Epithelial cell of esophagus (primary cell): Measurements from ENCODE around the gene LMO7.

Experiments used
- DNase-seq: peaks from one replicate; pipeline ENCODE4 v3.0.0; 2010; ENCODE audit warnings: low read depth
- H3K4me3 ChIP-seq: 2 replicates; pipeline ENCODE4 v1.5.1; 2011; ENCODE audit warnings: mild to moderate bottlenecking, low read length, control low read depth
- CTCF ChIP-seq: IDR thresholded peaks from 2 replicates; pipeline ENCODE4 v1.5.1; 2011; ENCODE audit warnings: low read depth, mild to moderate bottlenecking, low read length, control low read depth, inconsistent platforms; ENCODE audit not compliant: insufficient read depth; ENCODE audit errors: missing control alignments

Gene LMO7

GRCh38 chr13:75826391-75826790 lies 190.3 kb downstream of the LMO7 start:
- no peak for DNase-seq

GRCh38 chr13:75829830-75830229 lies 193.7 kb downstream of the LMO7 start:
- H3K4me3 ChIP-seq: no peak overlapping the region
- DNase-seq: no peak
- TF ChIP-seq CTCF: no peak

More at GRCh38 chr13:75826391-75826790, 190.3 kb downstream of the LMO7 start:
- no peak overlapping the region for H3K4me3 ChIP-seq
- TF ChIP-seq CTCF: no peak

- TF ChIP-seq CTCF: no peak
- DNase-seq: no peak
- no peak overlapping the region for H3K4me3 ChIP-seq
Measured at GRCh38 chr13:75830842-75831241, 194.7 kb downstream of the LMO7 start.

- no peak for DNase-seq
- no peak for TF ChIP-seq CTCF
- no peak overlapping the region for H3K4me3 ChIP-seq
Measured at GRCh38 chr13:75831389-75831788, 195.3 kb downstream of the LMO7 start.

GRCh38 chr13:75832812-75833211 lies 196.7 kb downstream of the LMO7 start:
- no peak overlapping the region for H3K4me3 ChIP-seq
- TF ChIP-seq CTCF: no peak
- DNase-seq: no peak

- no peak for TF ChIP-seq CTCF
Measured at GRCh38 chr13:75836441-75836840, 200.3 kb downstream of the LMO7 start.

GRCh38 chr13:75838366-75839005 lies 202.4 kb downstream of the LMO7 start:
- TF ChIP-seq CTCF: no peak
- no peak overlapping the region for H3K4me3 ChIP-seq
- no peak for DNase-seq

More at GRCh38 chr13:75836441-75836840, 200.3 kb downstream of the LMO7 start:
- H3K4me3 ChIP-seq: no peak overlapping the region
- DNase-seq: no peak
